Ishikawa (cell line): ENCODE data around the gene NAA40.

ENCODE experiments used
- CEBPB ChIP-seq: IDR thresholded peaks from 2 replicates; pipeline ENCODE4 v1.6.1; 2012
- EP300 ChIP-seq: IDR thresholded peaks from 2 replicates; pipeline ENCODE4 v1.6.1; 2012; ENCODE audit warnings: borderline replicate concordance
- NFIC ChIP-seq: IDR thresholded peaks from 2 replicates; pipeline ENCODE4 v1.6.1; 2012
- REST ChIP-seq: IDR thresholded peaks from 2 replicates; pipeline ENCODE4 v1.6.1; 2012; ENCODE audit warnings: low read depth, mild to moderate bottlenecking
- USF1 ChIP-seq: IDR thresholded peaks from 2 replicates; pipeline ENCODE4 v1.6.1; 2012
- YY1 ChIP-seq: IDR thresholded peaks from 2 replicates; pipeline ENCODE4 v1.6.1; 2012; ENCODE audit warnings: low read depth
- TF ChIP-seq, protein P1 (sequence below): IDR thresholded peaks from 2 replicates; pipeline ENCODE4 v1.6.1; 2012

DNA sequence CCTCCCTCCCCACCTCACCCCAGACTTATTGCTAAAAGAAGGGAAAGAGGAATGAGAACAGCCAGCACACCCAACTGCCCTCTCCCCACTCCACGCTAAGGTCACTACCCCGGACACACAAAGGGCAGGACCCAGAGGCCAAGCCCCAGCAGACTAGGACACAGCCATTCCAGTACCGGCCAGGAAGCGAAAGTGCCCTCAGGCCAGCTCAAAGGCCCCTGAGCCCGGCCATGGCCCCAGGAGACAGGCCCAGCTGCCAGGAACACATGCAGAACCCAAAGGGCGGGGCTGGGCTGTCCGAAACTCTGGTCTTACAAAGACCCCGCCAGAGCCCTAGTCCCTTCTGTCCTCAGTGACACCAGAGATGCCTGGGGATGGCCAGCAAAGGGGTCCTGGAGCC is 27.4 kb upstream of the NAA40 start:
- TF ChIP-seq REST = no peak
- no peak for TF ChIP-seq CEBPB
- TF ChIP-seq, protein P1, sequence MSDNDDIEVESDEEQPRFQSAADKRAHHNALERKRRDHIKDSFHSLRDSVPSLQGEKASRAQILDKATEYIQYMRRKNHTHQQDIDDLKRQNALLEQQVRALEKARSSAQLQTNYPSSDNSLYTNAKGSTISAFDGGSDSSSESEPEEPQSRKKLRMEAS = no peak
- TF ChIP-seq EP300 = no peak
- no peak for TF ChIP-seq YY1
- no peak for TF ChIP-seq NFIC
- TF ChIP-seq USF1 = no peak
